ENCODE results near the gene TEC. TPM values are rescaled to one million over a fixed set of nuclear protein-coding genes. Genes with fewer than 3 reads are reported as not detected.

The TEC gene
- total and polyA plus RNA-seq, 2 experiments from 2014 or later, result 2.9 to 3.0 TPM

GRCh38 chr4:48173056-48173991 is 96.3 kb downstream of the TEC start:
- Mint-ChIP-seq H3K36me3 (ENCODE audit: low read depth) (peaks cover 4% of the 10 kb centered on the region; the same call in 1 of the 3 replicates), H3K9me3 (peaks cover 3% of the 10 kb centered on the region), H3K27me3 (ENCODE audit: insufficient read depth, low read depth, poor library complexity) (peaks cover 2% of the 10 kb centered on the region), H3K4me1 (peaks cover 36% of the 10 kb centered on the region), H3K4me3 (no peak overlapping the region), H3K27ac (peak overlapping the region; percentile 88)
- Histone ChIP-seq H3K9me2 (ENCODE audit: insufficient read depth) (no peaks in the 10 kb centered on the region), H3F3A (replicated peaks; ENCODE audit: low read depth) (no peaks in the 10 kb centered on the region), H3K4me1 (ENCODE audit: insufficient read depth) (peaks cover 7% of the 10 kb centered on the region), H3K27ac (ENCODE audit: low read depth) (no peak overlapping the region), H4K20me1 (replicated peaks; ENCODE audit: insufficient read depth) (no peaks in the 10 kb centered on the region), H3K4me3 (no peak overlapping the region), H3K79me2 (replicated peaks; ENCODE audit: insufficient read depth) (no peaks in the 10 kb centered on the region), H2AFZ (no peak overlapping the region), H3K4me2 (no peak overlapping the region), H3K36me3 (ENCODE audit: insufficient read depth) (no peaks in the 10 kb centered on the region), H3K27me3 (ENCODE audit: insufficient read depth) (no peaks in the 10 kb centered on the region)
- DNase-seq (ENCODE audit: low spot score) (peak; percentile 19), ATAC-seq (no peak; the same call in 2 of the 3 replicates)
- TF ChIP-seq EZH2 (IDR thresholded peaks at IDR 0.05; ENCODE audit: low read depth, unreplicated experiment), result no peak
- no peak for TF ChIP-seq REST (IDR thresholded peaks at IDR 0.05; ENCODE audit: unreplicated experiment)
- no peak for TF ChIP-seq ZNF331 (CRISPR knock-in tag; IDR thresholded peaks at IDR 0.05; ENCODE audit: low read depth)

- Histone ChIP-seq H4K20me1 (replicated peaks; ENCODE audit: insufficient read depth) (no peaks in the 10 kb centered on the region), H3K9me2 (ENCODE audit: insufficient read depth) (no peaks in the 10 kb centered on the region), H3K27ac (ENCODE audit: low read depth) (no peak overlapping the region), H3K27me3 (ENCODE audit: insufficient read depth) (no peaks in the 10 kb centered on the region), H3K4me3 (no peak overlapping the region), H3K79me2 (replicated peaks; ENCODE audit: insufficient read depth) (no peaks in the 10 kb centered on the region), H2AFZ (no peak overlapping the region), H3K4me1 (ENCODE audit: insufficient read depth) (peaks cover 6% of the 10 kb centered on the region), H3F3A (replicated peaks; ENCODE audit: low read depth) (no peaks in the 10 kb centered on the region), H3K36me3 (ENCODE audit: insufficient read depth) (no peaks in the 10 kb centered on the region), H3K4me2 (no peak overlapping the region)
- ATAC-seq, result no peak
- Mint-ChIP-seq H3K27me3 (ENCODE audit: insufficient read depth, low read depth, poor library complexity) (peaks cover 2% of the 10 kb centered on the region), H3K4me3 (no peak overlapping the region), H3K4me1 (peaks cover 36% of the 10 kb centered on the region), H3K36me3 (ENCODE audit: low read depth) (peaks cover 1% of the 10 kb centered on the region; the same call in 1 of the 3 replicates), H3K9me3 (no peaks in the 10 kb centered on the region; the same call in 1 of the 3 replicates), H3K27ac (peak overlapping the region; percentile 88)
- DNase-seq (ENCODE audit: low spot score), result no peak
- no peak for TF ChIP-seq NANOG (IDR thresholded peaks at IDR 0.05; ENCODE audit: borderline replicate concordance)
- TF ChIP-seq CREB1 (CRISPR knock-in tag; IDR thresholded peaks at IDR 0.05; ENCODE audit: low read depth), result no peak
- TF ChIP-seq ZNF114 (CRISPR knock-in tag; IDR thresholded peaks at IDR 0.05), result no peak
- TF ChIP-seq EZH2 (IDR thresholded peaks at IDR 0.05; ENCODE audit: low read depth, unreplicated experiment), result no peak
- TF ChIP-seq EZH2phosphoT487 (IDR thresholded peaks at IDR 0.05; ENCODE audit: unreplicated experiment), result no peak
- TF ChIP-seq STAT1 (IDR thresholded peaks at IDR 0.05; ENCODE audit: unreplicated experiment), result no peak
- no peak for TF ChIP-seq CTCF (conservative IDR thresholded peaks at IDR 0.05; ENCODE audit: low read depth in 2 of 2)
- no peak for TF ChIP-seq REST (IDR thresholded peaks at IDR 0.05; ENCODE audit: unreplicated experiment)
- TF ChIP-seq POLR2AphosphoS5 (IDR thresholded peaks at IDR 0.05; ENCODE audit: low read depth), result no peak
- TF ChIP-seq ETS1 (IDR thresholded peaks at IDR 0.05), result no peak
Observed at GRCh38 chr4:48172651-48173050, 97.0 kb downstream of the TEC start.
